ENCODE results near the gene DHX32. TPM values are rescaled to one million over a fixed set of nuclear protein-coding genes. Genes with fewer than 3 reads are reported as not detected.
A peak's percentile ranks its signal among the peaks of the same experiment; 100 is the strongest.

The DHX32 gene
- total RNA-seq, 1 experiment from 2014 or later, result 12.0 TPM

DNA sequence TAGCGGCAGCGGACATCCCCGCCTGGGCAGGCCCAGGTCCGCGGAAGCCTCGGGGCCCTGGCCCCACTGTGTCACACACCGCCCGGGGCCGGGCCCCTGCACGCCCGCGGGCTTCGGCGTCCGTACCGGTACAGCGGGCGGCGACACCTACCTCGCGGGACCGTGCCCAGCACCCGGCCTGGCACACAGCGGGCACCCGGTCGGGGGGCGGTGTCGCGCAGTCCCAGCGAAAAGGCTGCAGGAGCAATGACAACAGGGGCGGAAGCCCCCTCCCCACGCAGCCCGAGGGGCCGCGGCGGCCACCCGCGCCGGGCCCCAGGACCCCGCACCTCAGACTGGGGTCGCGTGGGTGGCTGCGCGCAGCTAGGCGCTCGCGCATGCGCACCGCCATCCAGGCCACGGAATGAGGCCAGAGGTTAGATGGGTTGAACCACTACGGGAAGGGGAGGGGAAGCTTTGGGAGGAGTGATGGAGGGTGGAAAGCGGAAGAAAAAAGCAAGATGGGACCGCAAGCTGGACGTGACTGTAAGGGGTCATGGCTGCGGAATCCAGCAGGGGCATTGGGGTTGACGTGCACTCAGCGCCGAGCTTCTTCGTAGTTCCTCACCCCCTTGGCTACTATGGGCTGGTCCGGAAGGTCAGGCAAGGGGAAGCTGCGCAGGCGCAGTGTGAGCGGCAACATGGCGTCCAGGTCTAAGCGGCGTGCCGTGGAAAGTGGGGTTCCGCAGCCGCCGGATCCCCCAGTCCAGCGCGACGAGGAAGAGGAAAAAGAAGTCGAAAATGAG lies 58.0 kb downstream of the DHX32 start, which contains the start of the genes BCCIP and UROS:
Gene BCCIP (plus strand): TSS at position 669 of the 785 bp plus-strand sequence. CDS start 12 bp downstream, at position 681.
Gene UROS (minus strand): TSS at position 381 of the 785 bp plus-strand sequence. CDS start 6,759 bp downstream, outside the sequence.
- Histone ChIP-seq H3K56ac (ENCODE audit: insufficient read length, low read depth, low read length) (peak within 1 kb of the TSS; percentile 60), H4K91ac (ENCODE audit: insufficient read length, low read depth, low read length) (no peak within 1 kb of the TSS), H3K23me2 (ENCODE audit: insufficient read length, low read depth, low read length, poor library complexity, severe bottlenecking) (no peaks in the 10 kb centered on the region), H3K4ac (ENCODE audit: low read depth, low read length) (no peak within 1 kb of the TSS), H2BK5ac (ENCODE audit: insufficient read length, low read length) (peak within 1 kb of the TSS; percentile 84), H2AFZ (ENCODE audit: low read length) (peak within 1 kb of the TSS; percentile 56), H3K9me3 (ENCODE audit: control insufficient read depth, low read depth, low read length) (no peaks in the 10 kb centered on the region), H4K5ac (ENCODE audit: insufficient read length, low read depth, low read length) (peak within 1 kb of the TSS; percentile 92), H2BK12ac (ENCODE audit: insufficient read length, low read depth, low read length) (no peak within 1 kb of the TSS), H3K79me2 (ENCODE audit: insufficient read depth, low read length) (peaks cover 23% of the 10 kb centered on the region), H3K18ac (ENCODE audit: insufficient read length, low read depth, low read length) (peak within 1 kb of the TSS; percentile 99), H2AK5ac (ENCODE audit: insufficient read length, low read length) (no peak within 1 kb of the TSS), H3K79me1 (ENCODE audit: insufficient read depth, low read depth, low read length, poor library complexity, severe bottlenecking) (peaks cover 2% of the 10 kb centered on the region), H2BK20ac (ENCODE audit: low read depth, low read length, poor library complexity, severe bottlenecking) (no peak within 1 kb of the TSS), H2BK120ac (ENCODE audit: low read depth, low read length, poor library complexity, severe bottlenecking) (no peak within 1 kb of the TSS), H3K9ac (ENCODE audit: extremely low read depth, insufficient read length, low read length) (peak within 1 kb of the TSS; percentile 95), H3K27ac (ENCODE audit: insufficient read length, low read depth, low read length) (peak within 1 kb of the TSS; percentile 50), H3K4me1 (ENCODE audit: insufficient read depth, low read length) (0 out of 2 replicates have a peak, but pooled peaks cover 2% of the 10 kb centered on the region), H2BK15ac (ENCODE audit: low read depth, low read length) (no peak within 1 kb of the TSS), H4K20me1 (ENCODE audit: control insufficient read depth, insufficient read depth, insufficient read length) (no peaks in the 10 kb centered on the region), H3K14ac (ENCODE audit: insufficient read depth, low read length) (peak within 1 kb of the TSS; percentile 99), H3K23ac (ENCODE audit: insufficient read length, low read depth, low read length) (no peak within 1 kb of the TSS), H3K27me3 (ENCODE audit: insufficient read depth, low read length) (no peaks in the 10 kb centered on the region), H4K8ac (replicated peaks; ENCODE audit: insufficient read length, low read depth, low read length) (peak within 1 kb of the TSS; percentile 6), H3T11ph (ENCODE audit: low read length) (no peak within 1 kb of the TSS), H3K4me2 (ENCODE audit: insufficient read depth, insufficient read length, low read length) (peak within 1 kb of the TSS; percentile 53)
- H3K4me3 Mint-ChIP-seq, result peak within 1 kb of the TSS; percentile 70 to 77; a peak in 4 of 5 replicates
- no peak within 1 kb of the TSS for H3K27ac Mint-ChIP-seq
- H3K4me1 Mint-ChIP-seq, result peaks cover 5 to 6% of the 10 kb centered on the region in 2 experiments
- no peaks in the 10 kb centered on the region for H3K27me3 Mint-ChIP-seq (ENCODE audit: low read depth)
- no CpG with 5 or more reads among the region's 74 CpGs for WGBS (ENCODE audit: extremely low coverage, insufficient read length, low lambda C conversion rate)
- TF ChIP-seq, protein P1, sequence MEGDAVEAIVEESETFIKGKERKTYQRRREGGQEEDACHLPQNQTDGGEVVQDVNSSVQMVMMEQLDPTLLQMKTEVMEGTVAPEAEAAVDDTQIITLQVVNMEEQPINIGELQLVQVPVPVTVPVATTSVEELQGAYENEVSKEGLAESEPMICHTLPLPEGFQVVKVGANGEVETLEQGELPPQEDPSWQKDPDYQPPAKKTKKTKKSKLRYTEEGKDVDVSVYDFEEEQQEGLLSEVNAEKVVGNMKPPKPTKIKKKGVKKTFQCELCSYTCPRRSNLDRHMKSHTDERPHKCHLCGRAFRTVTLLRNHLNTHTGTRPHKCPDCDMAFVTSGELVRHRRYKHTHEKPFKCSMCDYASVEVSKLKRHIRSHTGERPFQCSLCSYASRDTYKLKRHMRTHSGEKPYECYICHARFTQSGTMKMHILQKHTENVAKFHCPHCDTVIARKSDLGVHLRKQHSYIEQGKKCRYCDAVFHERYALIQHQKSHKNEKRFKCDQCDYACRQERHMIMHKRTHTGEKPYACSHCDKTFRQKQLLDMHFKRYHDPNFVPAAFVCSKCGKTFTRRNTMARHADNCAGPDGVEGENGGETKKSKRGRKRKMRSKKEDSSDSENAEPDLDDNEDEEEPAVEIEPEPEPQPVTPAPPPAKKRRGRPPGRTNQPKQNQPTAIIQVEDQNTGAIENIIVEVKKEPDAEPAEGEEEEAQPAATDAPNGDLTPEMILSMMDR (conservative IDR thresholded peaks at IDR 0.05), result no peak
- peaks cover 14 to 24% (median 24%) of the 10 kb centered on the region in 3 experiments; a peak in 6 of 7 replicates for H3K36me3 Mint-ChIP-seq (ENCODE audit: insufficient read depth in 1 of 3, low read depth in 3 of 3)
- peak; percentile 85 for DNase-seq
- no peaks in the 10 kb centered on the region for H3K9me3 Mint-ChIP-seq
